Suprapubic skin (tissue), 4 donors: ENCODE results near the gene LAYN.

Source experiments
- CTCF ChIP-seq, 2 donors: fragments of 200-600 bp in 1 of 2; fragments of 450-650 bp in 1 of 2; sonication (generic) in 1 of 2; IDR thresholded peaks; one replicate each; pipeline ENCODE4 v1.5.1; 2016 to 2019; ENCODE audit warnings: antibody characterized with exemption in 2 of 2, mild to moderate bottlenecking in 1 of 2, moderate library complexity in 1 of 2
- EP300 ChIP-seq: sonication (generic); formaldehyde crosslinking; IDR thresholded peaks from one replicate; pipeline ENCODE4 v1.6.1; 2017; ENCODE audit warnings: antibody characterized with exemption
- POLR2A ChIP-seq, 2 donors: fragments of 450-650 bp; IDR thresholded peaks; one replicate each; pipeline ENCODE4 v1.6.1; 2017; ENCODE audit warnings: antibody characterized with exemption in 2 of 2, mild to moderate bottlenecking in 2 of 2, moderate library complexity in 2 of 2
- POLR2AphosphoS5 ChIP-seq, 3 donors: sonication (generic); formaldehyde crosslinking; IDR thresholded peaks; one replicate each; pipeline ENCODE4 v1.6.1; 2017; ENCODE audit warnings: antibody characterized with exemption in 3 of 3

- no peak for TF ChIP-seq CTCF (IDR thresholded peaks at IDR 0.05)
- no peak for TF ChIP-seq POLR2A (IDR thresholded peaks at IDR 0.05)
- no peak for TF ChIP-seq EP300
- no peak for TF ChIP-seq POLR2AphosphoS5 (IDR thresholded peaks at IDR 0.05)
Observed at GRCh38 chr11:111555255-111555654, 14.7 kb downstream of the LAYN start.
